ENCODE results near the gene HPCAL1.

Gene HPCAL1

GRCh38 chr2:10471046-10471571 lies 168.4 kb downstream of the HPCAL1 start:
- no peaks in the 10 kb centered on the region for H3K27me3 ChIP-seq (ENCODE audit: control insufficient read depth in 1 of 2, insufficient read depth in 2 of 2, low read length in 2 of 2)
- no peaks in the 10 kb centered on the region for H3K9me3 ChIP-seq (ENCODE audit: control insufficient read depth in 1 of 2, low read length in 2 of 2)
- no peak overlapping the region for H3K4me3 ChIP-seq (ENCODE audit: low read depth in 1 of 2, low read length in 2 of 2)
- no peak overlapping the region for H3K27ac ChIP-seq (ENCODE audit: low read depth, low read length)
- no peaks in the 10 kb centered on the region for H3K36me3 ChIP-seq (ENCODE audit: control insufficient read depth in 1 of 2, insufficient read depth in 2 of 2, low read length in 2 of 2)
- no peaks in the 10 kb centered on the region for H3K4me1 ChIP-seq (ENCODE audit: control insufficient read depth in 1 of 2, insufficient read depth in 2 of 2, low read length in 2 of 2)
- no peak overlapping the region for H3K9ac ChIP-seq (ENCODE audit: low read depth in 1 of 2, low read length in 2 of 2)

DNA sequence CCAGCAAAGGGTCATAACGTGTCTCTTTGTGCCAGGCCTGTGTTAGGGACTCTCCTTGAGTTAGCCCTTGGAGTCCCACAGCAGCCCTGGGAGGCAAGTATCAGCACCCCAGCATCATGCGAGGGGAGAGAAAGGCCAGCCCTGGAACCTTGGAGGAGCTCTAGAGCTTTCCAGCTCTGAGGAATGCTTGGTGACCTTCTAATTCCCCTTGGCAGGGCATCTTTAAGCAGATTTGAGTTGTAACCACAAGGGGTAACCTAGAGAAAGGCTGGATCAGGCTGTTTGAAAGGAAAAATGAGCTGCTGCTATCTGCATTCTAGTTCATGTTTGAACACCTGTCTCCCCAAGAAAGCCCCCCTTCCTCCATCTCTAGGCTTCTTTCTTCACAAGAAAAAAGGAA lies 169.3 kb downstream of the HPCAL1 start:
- H3K4me1 ChIP-seq (ENCODE audit: control insufficient read depth in 1 of 2, insufficient read depth in 2 of 2, low read length in 2 of 2) = no peaks in the 10 kb centered on the region
- H3K27ac ChIP-seq (ENCODE audit: low read depth, low read length) = no peak overlapping the region
- H3K9ac ChIP-seq (ENCODE audit: low read depth in 1 of 2, low read length in 2 of 2) = no peak overlapping the region
- H3K9me3 ChIP-seq (ENCODE audit: control insufficient read depth in 1 of 2, low read length in 2 of 2) = no peaks in the 10 kb centered on the region
- H3K4me3 ChIP-seq (ENCODE audit: low read depth in 1 of 2, low read length in 2 of 2) = no peak overlapping the region
- H3K36me3 ChIP-seq (ENCODE audit: control insufficient read depth in 1 of 2, insufficient read depth in 2 of 2, low read length in 2 of 2) = no peaks in the 10 kb centered on the region
- no peaks in the 10 kb centered on the region for H3K27me3 ChIP-seq (ENCODE audit: control insufficient read depth in 1 of 2, insufficient read depth in 2 of 2, low read length in 2 of 2)

DNA sequence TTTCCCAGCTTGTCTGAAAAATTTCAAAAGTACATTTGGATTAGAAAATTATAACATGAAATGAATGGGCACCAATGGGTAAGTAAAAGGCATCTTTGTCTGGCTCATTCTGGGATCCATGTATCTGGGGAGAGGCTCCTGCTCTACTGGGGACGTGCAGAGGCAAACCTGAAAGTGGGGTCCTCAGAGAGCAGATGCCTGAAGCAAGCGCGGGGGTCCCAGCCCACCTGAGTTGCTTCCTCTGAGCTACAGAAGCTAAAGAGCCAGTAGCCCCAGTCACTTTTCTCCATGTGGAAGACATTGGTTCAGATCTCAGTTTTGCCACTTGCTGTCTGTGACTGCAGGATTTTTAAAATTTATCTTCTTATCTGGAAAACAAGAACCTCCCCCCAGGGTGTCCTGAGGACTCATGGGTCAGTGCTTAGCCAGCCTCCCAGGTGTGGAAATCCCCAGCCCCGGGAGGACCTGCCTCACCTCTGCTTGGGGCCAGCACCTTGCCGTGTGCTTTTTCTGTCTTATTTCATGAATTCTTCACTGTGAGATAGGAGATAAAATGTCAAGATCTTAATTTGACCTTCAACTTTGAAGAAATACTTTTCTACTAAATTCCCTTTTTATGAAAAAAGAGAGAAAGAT lies 170.5 kb downstream of the HPCAL1 start:
- no peaks in the 10 kb centered on the region for H3K36me3 ChIP-seq (ENCODE audit: control insufficient read depth in 1 of 2, insufficient read depth in 2 of 2, low read length in 2 of 2)
- H3K4me1 ChIP-seq (ENCODE audit: control insufficient read depth in 1 of 2, insufficient read depth in 2 of 2, low read length in 2 of 2) = no peaks in the 10 kb centered on the region
- no peak overlapping the region for H3K27ac ChIP-seq (ENCODE audit: low read depth, low read length)
- no peak overlapping the region for H3K9ac ChIP-seq (ENCODE audit: low read depth in 1 of 2, low read length in 2 of 2)
- H3K9me3 ChIP-seq (ENCODE audit: control insufficient read depth in 1 of 2, low read length in 2 of 2) = no peaks in the 10 kb centered on the region
- no peaks in the 10 kb centered on the region for H3K27me3 ChIP-seq (ENCODE audit: control insufficient read depth in 1 of 2, insufficient read depth in 2 of 2, low read length in 2 of 2)
- no peak overlapping the region for H3K4me3 ChIP-seq (ENCODE audit: low read depth in 1 of 2, low read length in 2 of 2)

GRCh38 chr2:10475221-10475722 lies 172.6 kb downstream of the HPCAL1 start:
- H3K27me3 ChIP-seq (ENCODE audit: control insufficient read depth in 1 of 2, insufficient read depth in 2 of 2, low read length in 2 of 2) = no peaks in the 10 kb centered on the region
- no peaks in the 10 kb centered on the region for H3K36me3 ChIP-seq (ENCODE audit: control insufficient read depth in 1 of 2, insufficient read depth in 2 of 2, low read length in 2 of 2)
- H3K27ac ChIP-seq (ENCODE audit: low read depth, low read length) = no peak overlapping the region
- no peaks in the 10 kb centered on the region for H3K4me1 ChIP-seq (ENCODE audit: control insufficient read depth in 1 of 2, insufficient read depth in 2 of 2, low read length in 2 of 2)
- no peaks in the 10 kb centered on the region for H3K9me3 ChIP-seq (ENCODE audit: control insufficient read depth in 1 of 2, low read length in 2 of 2)
- H3K4me3 ChIP-seq (ENCODE audit: low read depth in 1 of 2, low read length in 2 of 2) = no peak overlapping the region
- H3K9ac ChIP-seq (ENCODE audit: low read depth in 1 of 2, low read length in 2 of 2) = no peak overlapping the region

GRCh38 chr2:10475811-10476660 lies 173.3 kb downstream of the HPCAL1 start:
- H3K9me3 ChIP-seq (ENCODE audit: control insufficient read depth in 1 of 2, low read length in 2 of 2) = no peaks in the 10 kb centered on the region
- no peak overlapping the region for H3K4me3 ChIP-seq (ENCODE audit: low read depth in 1 of 2, low read length in 2 of 2)
- no peak overlapping the region for H3K9ac ChIP-seq (ENCODE audit: low read depth in 1 of 2, low read length in 2 of 2)
- no peak overlapping the region for H3K27ac ChIP-seq (ENCODE audit: low read depth, low read length)
- no peaks in the 10 kb centered on the region for H3K27me3 ChIP-seq (ENCODE audit: control insufficient read depth in 1 of 2, insufficient read depth in 2 of 2, low read length in 2 of 2)
- no peaks in the 10 kb centered on the region for H3K36me3 ChIP-seq (ENCODE audit: control insufficient read depth in 1 of 2, insufficient read depth in 2 of 2, low read length in 2 of 2)
- H3K4me1 ChIP-seq (ENCODE audit: control insufficient read depth in 1 of 2, insufficient read depth in 2 of 2, low read length in 2 of 2) = no peaks in the 10 kb centered on the region

DNA sequence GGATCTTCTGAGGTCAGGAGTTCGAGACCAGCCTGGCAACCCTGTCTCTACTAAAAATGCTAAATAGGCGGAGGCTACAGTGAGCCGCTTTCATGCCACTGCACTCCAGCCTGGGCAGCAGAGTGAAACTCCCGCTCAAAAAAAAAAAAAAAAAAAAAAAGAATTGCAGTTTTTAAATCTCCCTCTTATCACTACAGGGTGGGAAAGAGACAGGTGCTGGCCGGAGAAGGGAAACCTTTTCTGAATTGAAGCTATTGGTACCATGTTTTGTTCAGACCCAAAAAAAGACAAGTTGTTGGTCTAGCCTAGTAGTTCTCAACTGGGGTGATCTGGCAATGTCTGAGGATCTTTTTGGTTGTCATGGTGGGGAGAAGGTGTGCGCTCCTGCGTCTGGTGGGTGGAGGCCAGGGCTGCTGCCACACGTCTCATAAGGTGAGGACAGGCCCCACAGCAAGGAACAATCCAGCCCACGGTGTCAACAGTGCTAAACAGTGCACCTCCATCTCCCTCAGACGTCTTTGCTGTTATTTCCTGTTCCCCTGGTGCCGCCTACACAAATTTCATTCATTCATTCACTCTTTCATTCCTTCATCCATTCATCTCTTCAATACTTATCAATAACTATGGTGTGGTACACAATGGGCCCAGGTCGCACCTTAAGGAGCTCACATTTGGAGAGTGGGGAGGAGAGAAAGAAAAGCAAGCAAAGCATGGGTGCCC lies 174.2 kb downstream of the HPCAL1 start:
- Histone ChIP-seq H3K9ac (ENCODE audit: low read depth in 1 of 2, low read length in 2 of 2) (no peak overlapping the region), H3K9me3 (ENCODE audit: control insufficient read depth in 1 of 2, low read length in 2 of 2) (no peaks in the 10 kb centered on the region), H3K27ac (ENCODE audit: low read depth, low read length) (no peak overlapping the region), H3K4me3 (ENCODE audit: low read depth in 1 of 2, low read length in 2 of 2) (no peak overlapping the region), H3K36me3 (ENCODE audit: control insufficient read depth in 1 of 2, insufficient read depth in 2 of 2, low read length in 2 of 2) (no peaks in the 10 kb centered on the region), H3K4me1 (ENCODE audit: control insufficient read depth in 1 of 2, insufficient read depth in 2 of 2, low read length in 2 of 2) (no peaks in the 10 kb centered on the region), H3K27me3 (ENCODE audit: control insufficient read depth in 1 of 2, insufficient read depth in 2 of 2, low read length in 2 of 2) (no peaks in the 10 kb centered on the region)
